ENCODE results near the gene CATSPERZ.
"Not testable (repeated sequence)": the region's sequence is repeated elsewhere in the genome, so short reads cannot be mapped to it uniquely, and the experiment has no call there.

Gene CATSPERZ

GRCh38 chr11:64312947-64313346 is 12.8 kb downstream of the CATSPERZ start:
- TF ChIP-seq, protein P1, sequence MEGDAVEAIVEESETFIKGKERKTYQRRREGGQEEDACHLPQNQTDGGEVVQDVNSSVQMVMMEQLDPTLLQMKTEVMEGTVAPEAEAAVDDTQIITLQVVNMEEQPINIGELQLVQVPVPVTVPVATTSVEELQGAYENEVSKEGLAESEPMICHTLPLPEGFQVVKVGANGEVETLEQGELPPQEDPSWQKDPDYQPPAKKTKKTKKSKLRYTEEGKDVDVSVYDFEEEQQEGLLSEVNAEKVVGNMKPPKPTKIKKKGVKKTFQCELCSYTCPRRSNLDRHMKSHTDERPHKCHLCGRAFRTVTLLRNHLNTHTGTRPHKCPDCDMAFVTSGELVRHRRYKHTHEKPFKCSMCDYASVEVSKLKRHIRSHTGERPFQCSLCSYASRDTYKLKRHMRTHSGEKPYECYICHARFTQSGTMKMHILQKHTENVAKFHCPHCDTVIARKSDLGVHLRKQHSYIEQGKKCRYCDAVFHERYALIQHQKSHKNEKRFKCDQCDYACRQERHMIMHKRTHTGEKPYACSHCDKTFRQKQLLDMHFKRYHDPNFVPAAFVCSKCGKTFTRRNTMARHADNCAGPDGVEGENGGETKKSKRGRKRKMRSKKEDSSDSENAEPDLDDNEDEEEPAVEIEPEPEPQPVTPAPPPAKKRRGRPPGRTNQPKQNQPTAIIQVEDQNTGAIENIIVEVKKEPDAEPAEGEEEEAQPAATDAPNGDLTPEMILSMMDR (IDR thresholded peaks at IDR 0.05): no peak
- Mint-ChIP-seq H3K27me3 (ENCODE audit: low read depth, poor library complexity) (no peaks in the 10 kb centered on the region), H3K36me3 (ENCODE audit: low read depth) (peaks cover 5% of the 10 kb centered on the region), H3K4me1 (peaks cover 12% of the 10 kb centered on the region), H3K4me3 (no peak overlapping the region), H3K9me3 (no peaks in the 10 kb centered on the region), H3K27ac (peak overlapping the region; percentile 95)
- no peak for DNase-seq

GRCh38 chr11:64313491-64314145 is 13.5 kb downstream of the CATSPERZ start:
- H3K4me3 Mint-ChIP-seq: no peak overlapping the region
- H3K4me1 Mint-ChIP-seq: peaks cover 12% of the 10 kb centered on the region
- no peak for DNase-seq
- TF ChIP-seq, protein P1 (IDR thresholded peaks at IDR 0.05): no peak
- peak overlapping the region; percentile 95 for H3K27ac Mint-ChIP-seq
- H3K27me3 Mint-ChIP-seq (ENCODE audit: low read depth, poor library complexity): no peaks in the 10 kb centered on the region
- peaks cover 5% of the 10 kb centered on the region for H3K36me3 Mint-ChIP-seq (ENCODE audit: low read depth)
- H3K9me3 Mint-ChIP-seq: no peaks in the 10 kb centered on the region

- TF ChIP-seq, protein P1 (IDR thresholded peaks at IDR 0.05): peak; percentile 7
- H3K4me3 Mint-ChIP-seq: no peak overlapping the region
- DNase-seq: no peak
- H3K27ac Mint-ChIP-seq: peak overlapping the region; percentile 83
- H3K36me3 Mint-ChIP-seq (ENCODE audit: low read depth): peaks cover 5% of the 10 kb centered on the region
- H3K27me3 Mint-ChIP-seq (ENCODE audit: low read depth, poor library complexity): no peaks in the 10 kb centered on the region
- no peaks in the 10 kb centered on the region for H3K9me3 Mint-ChIP-seq
- H3K4me1 Mint-ChIP-seq: peaks cover 18% of the 10 kb centered on the region
Observed at GRCh38 chr11:64314146-64314804, 14.1 kb downstream of the CATSPERZ start.

DNA sequence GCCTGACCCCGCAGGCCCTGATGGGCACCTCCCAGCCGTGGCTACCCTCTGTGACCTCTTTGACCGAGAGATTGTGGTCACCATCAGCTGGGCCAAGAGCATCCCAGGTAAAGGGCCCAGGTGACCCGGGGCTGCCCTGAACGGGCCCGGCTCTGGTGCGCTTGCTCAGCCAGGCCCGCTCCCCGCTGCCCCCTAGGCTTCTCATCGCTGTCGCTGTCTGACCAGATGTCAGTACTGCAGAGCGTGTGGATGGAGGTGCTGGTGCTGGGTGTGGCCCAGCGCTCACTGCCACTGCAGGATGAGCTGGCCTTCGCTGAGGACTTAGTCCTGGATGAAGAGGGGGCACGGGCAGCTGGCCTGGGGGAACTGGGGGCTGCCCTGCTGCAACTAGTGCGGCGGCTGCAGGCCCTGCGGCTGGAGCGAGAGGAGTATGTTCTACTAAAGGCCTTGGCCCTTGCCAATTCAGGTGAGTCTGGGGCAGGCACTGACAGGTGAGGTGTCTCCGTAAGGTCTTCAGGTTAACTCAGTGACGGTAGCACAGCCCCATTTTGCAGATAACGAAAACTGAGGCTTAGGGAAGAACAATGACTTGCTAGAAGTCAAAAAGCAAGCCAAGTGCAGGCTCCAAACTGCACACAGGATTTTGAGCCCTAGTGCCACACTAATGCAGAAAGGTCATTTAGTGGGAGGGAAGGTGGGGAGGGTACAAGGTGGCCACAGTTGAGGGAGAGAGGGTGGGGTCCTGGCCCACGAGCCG is 14.8 kb downstream of the CATSPERZ start:
- H3K4me3 Mint-ChIP-seq: peak overlapping the region; percentile 48
- H3K36me3 Mint-ChIP-seq (ENCODE audit: low read depth): peaks cover 5% of the 10 kb centered on the region
- no peak for DNase-seq
- TF ChIP-seq, protein P1 (IDR thresholded peaks at IDR 0.05): no peak
- H3K4me1 Mint-ChIP-seq: peaks cover 23% of the 10 kb centered on the region
- peak overlapping the region; percentile 83 for H3K27ac Mint-ChIP-seq
- H3K27me3 Mint-ChIP-seq (ENCODE audit: low read depth, poor library complexity): no peaks in the 10 kb centered on the region
- H3K9me3 Mint-ChIP-seq: no peaks in the 10 kb centered on the region

DNA sequence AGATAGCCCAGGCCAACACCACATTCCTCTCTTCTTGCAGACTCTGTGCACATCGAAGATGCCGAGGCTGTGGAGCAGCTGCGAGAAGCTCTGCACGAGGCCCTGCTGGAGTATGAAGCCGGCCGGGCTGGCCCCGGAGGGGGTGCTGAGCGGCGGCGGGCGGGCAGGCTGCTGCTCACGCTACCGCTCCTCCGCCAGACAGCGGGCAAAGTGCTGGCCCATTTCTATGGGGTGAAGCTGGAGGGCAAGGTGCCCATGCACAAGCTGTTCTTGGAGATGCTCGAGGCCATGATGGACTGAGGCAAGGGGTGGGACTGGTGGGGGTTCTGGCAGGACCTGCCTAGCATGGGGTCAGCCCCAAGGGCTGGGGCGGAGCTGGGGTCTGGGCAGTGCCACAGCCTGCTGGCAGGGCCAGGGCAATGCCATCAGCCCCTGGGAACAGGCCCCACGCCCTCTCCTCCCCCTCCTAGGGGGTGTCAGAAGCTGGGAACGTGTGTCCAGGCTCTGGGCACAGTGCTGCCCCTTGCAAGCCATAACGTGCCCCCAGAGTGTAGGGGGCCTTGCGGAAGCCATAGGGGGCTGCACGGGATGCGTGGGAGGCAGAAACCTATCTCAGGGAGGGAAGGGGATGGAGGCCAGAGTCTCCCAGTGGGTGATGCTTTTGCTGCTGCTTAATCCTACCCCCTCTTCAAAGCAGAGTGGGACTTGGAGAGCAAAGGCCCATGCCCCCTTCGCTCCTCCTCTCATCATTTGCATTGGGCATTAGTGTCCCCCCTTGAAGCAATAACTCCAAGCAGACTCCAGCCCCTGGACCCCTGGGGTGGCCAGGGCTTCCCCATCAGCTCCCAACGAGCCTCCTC is 15.7 kb downstream of the CATSPERZ start:
- peak overlapping the region; percentile 94 for H3K4me3 Mint-ChIP-seq
- H3K27ac Mint-ChIP-seq; H3K9me3 Mint-ChIP-seq; DNase-seq; H3K27me3 Mint-ChIP-seq (ENCODE audit: low read depth, poor library complexity): not testable (repeated sequence)
- peaks cover 25% of the 10 kb centered on the region for H3K4me1 Mint-ChIP-seq
- H3K36me3 Mint-ChIP-seq (ENCODE audit: low read depth): peaks cover 13% of the 10 kb centered on the region

Data from nephron progenitor cell (in vitro differentiated cells).